Parathyroid adenoma (tissue), 2 donors: ENCODE data around the gene BUD31.

Experiments used
- H2AFZ ChIP-seq: fragments of 300-600 bp; sonication (generic); one replicate; pipeline ENCODE4 v1.7.0; 2017; ENCODE audit warnings: antibody characterized with exemption, mild to moderate bottlenecking
- H3K27ac ChIP-seq: fragments of 300-600 bp; sonication (generic); one replicate; pipeline ENCODE4 v1.7.0; 2017
- H3K27me3 ChIP-seq: fragments of 300-600 bp; sonication (generic); one replicate; pipeline ENCODE4 v1.7.0; 2017; ENCODE audit warnings: low read length; ENCODE audit not compliant: control insufficient read depth, insufficient read depth
- H3K36me3 ChIP-seq: fragments of 300-600 bp; sonication (generic); one replicate; pipeline ENCODE4 v1.7.0; 2017; ENCODE audit warnings: low read length; ENCODE audit not compliant: control insufficient read depth, insufficient read depth
- H3K4me1 ChIP-seq: fragments of 300-600 bp; sonication (generic); one replicate; pipeline ENCODE4 v1.7.0; 2017; ENCODE audit warnings: control low read depth
- H3K4me2 ChIP-seq: fragments of 300-600 bp; sonication (generic); one replicate; pipeline ENCODE4 v1.7.0; 2017; ENCODE audit warnings: low read length
- H3K4me3 ChIP-seq: fragments of 300-600 bp; sonication (generic); one replicate; pipeline ENCODE4 v1.7.0; 2017; ENCODE audit warnings: low read depth, low read length
- H3K79me2 ChIP-seq: fragments of 300-600 bp; sonication (generic); one replicate; pipeline ENCODE4 v1.7.0; 2017; ENCODE audit warnings: control low read depth
- H3K9ac ChIP-seq: fragments of 300-600 bp; sonication (generic); one replicate; pipeline ENCODE4 v1.7.0; 2017; ENCODE audit warnings: mild to moderate bottlenecking
- H3K9me3 ChIP-seq: fragments of 300-600 bp; sonication (generic); one replicate; pipeline ENCODE4 v1.7.0; 2017; ENCODE audit warnings: low read length; ENCODE audit not compliant: control insufficient read depth
- CTCF ChIP-seq: fragments of 300-600 bp; sonication (generic); IDR thresholded peaks from one replicate; pipeline ENCODE4 v1.7.0; 2017; ENCODE audit warnings: antibody characterized with exemption, mild to moderate bottlenecking
- donor health status: primary hyperparathyroidism.

The BUD31 gene

GRCh38 chr7:99392046-99392445 lies 16.7 kb upstream of the BUD31 start:
- H3K4me2 ChIP-seq = peak overlapping the region; percentile 91
- peaks cover 5% of the 10 kb centered on the region for H3K4me1 ChIP-seq
- peak overlapping the region; percentile 97 for H2AFZ ChIP-seq
- no peaks in the 10 kb centered on the region for H3K27me3 ChIP-seq
- no peaks in the 10 kb centered on the region for H3K79me2 ChIP-seq
- TF ChIP-seq CTCF = no peak
- no peaks in the 10 kb centered on the region for H3K36me3 ChIP-seq
- no peaks in the 10 kb centered on the region for H3K9me3 ChIP-seq
- no peak overlapping the region for H3K9ac ChIP-seq
- H3K4me3 ChIP-seq = no peak overlapping the region
- no peak overlapping the region for H3K27ac ChIP-seq

GRCh38 chr7:99392659-99393354 lies 16.0 kb upstream of the BUD31 start:
- H3K4me2 ChIP-seq = peak overlapping the region; percentile 91
- peak overlapping the region; percentile 43 for H3K9ac ChIP-seq
- no peaks in the 10 kb centered on the region for H3K27me3 ChIP-seq
- no peak for TF ChIP-seq CTCF
- H3K27ac ChIP-seq = peak overlapping the region; percentile 27
- H2AFZ ChIP-seq = peak overlapping the region; percentile 97
- H3K4me1 ChIP-seq = peaks cover 5% of the 10 kb centered on the region
- H3K79me2 ChIP-seq = no peaks in the 10 kb centered on the region
- H3K9me3 ChIP-seq = no peaks in the 10 kb centered on the region
- peak overlapping the region; percentile 60 for H3K4me3 ChIP-seq
- H3K36me3 ChIP-seq = no peaks in the 10 kb centered on the region

GRCh38 chr7:99393355-99394187 lies 15.2 kb upstream of the BUD31 start:
- TF ChIP-seq CTCF = no peak

GRCh38 chr7:99394188-99394502 lies 14.6 kb upstream of the BUD31 start:
- Histone ChIP-seq H3K36me3 (no peaks in the 10 kb centered on the region), H3K79me2 (no peaks in the 10 kb centered on the region), H3K4me3 (no peak overlapping the region), H3K27ac (no peak overlapping the region), H3K9ac (no peak overlapping the region), H3K4me2 (no peak overlapping the region), H3K27me3 (no peaks in the 10 kb centered on the region), H2AFZ (no peak overlapping the region), H3K9me3 (no peaks in the 10 kb centered on the region), H3K4me1 (peaks cover 5% of the 10 kb centered on the region)
- no peak for TF ChIP-seq CTCF

More at GRCh38 chr7:99393355-99394187, 15.2 kb upstream of the BUD31 start:
- Histone ChIP-seq H2AFZ (peak overlapping the region; percentile 97), H3K27ac (peak overlapping the region; percentile 27), H3K4me3 (peak overlapping the region; percentile 60), H3K36me3 (no peaks in the 10 kb centered on the region), H3K4me2 (peak overlapping the region; percentile 91), H3K4me1 (peaks cover 5% of the 10 kb centered on the region), H3K27me3 (no peaks in the 10 kb centered on the region), H3K9me3 (no peaks in the 10 kb centered on the region), H3K79me2 (no peaks in the 10 kb centered on the region), H3K9ac (no peak overlapping the region)
